ENCODE measurements around the gene JADE2.
"Not testable (repeated sequence)": the region's sequence is repeated elsewhere in the genome, so short reads cannot be mapped to it uniquely, and the experiment has no call there.

Gene JADE2

DNA sequence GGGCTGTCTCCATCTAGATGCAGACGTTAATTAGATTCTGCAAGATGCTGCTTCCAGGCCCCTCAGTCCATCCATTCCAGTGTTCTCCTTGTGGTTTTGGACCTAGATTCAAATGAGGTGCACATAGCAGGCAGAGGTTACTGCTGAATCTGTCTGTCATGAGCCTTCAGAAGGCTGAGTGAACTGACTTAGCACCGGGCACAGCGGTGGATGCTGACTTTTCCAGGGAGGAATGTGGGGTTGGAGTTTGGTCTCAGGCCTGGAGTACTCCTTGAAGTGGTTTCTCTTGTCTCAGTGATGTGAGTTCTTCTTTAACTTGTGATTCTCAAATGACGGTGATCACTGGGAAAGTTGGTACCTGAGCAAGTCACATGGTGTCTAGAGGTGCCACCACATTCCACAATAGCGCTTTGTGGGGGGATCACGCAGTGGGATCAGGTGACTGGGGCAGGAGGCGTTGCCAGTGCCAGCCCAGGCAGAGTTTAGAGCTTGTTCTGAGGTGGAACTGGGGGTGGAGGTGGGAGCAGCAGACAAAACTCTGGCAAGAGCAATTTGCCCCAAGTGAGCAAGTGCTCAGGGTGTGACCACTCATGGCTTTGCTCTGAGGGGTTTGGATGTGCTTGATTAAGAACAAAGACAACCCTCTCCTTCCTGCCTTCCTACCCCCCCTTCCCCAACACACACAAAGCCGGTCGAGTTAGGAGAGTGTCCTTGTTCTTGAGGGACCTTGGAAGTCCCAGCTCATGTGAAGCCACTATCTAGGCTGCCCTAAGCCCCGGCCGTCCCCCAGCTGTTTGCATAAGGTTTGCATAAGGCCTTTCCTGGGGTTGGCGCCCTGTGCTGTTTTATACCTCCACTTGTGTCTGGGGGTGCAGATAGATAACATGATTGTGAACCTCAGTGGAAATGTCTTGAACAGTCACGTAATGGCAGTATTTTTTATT, 25.1 kb downstream of the JADE2 start:
- DNase-seq (ENCODE audit: low read depth in 2 of 2, low spot score in 1 of 2), result no peak

DNA sequence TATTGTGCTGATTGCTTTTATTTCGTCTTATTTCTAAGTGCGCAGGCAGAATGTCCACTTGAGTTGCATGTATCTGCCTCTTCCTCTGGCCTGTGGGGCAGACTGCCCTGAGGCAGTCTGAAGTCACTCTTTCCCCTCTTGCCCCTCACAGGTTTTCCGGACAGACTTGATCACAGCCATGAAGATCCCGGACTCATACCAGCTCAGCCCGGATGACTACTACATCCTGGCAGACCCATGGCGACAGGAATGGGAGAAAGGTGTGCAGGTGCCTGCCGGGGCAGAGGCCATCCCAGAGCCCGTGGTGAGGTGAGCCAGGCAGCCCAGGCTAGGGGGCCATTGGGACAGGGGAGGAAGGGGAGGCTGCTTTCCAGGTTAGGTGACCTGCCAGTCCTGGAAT, 26.4 kb downstream of the JADE2 start:
- DNase-seq (ENCODE audit: low read depth in 2 of 2, low spot score in 1 of 2), result no peak

DNA sequence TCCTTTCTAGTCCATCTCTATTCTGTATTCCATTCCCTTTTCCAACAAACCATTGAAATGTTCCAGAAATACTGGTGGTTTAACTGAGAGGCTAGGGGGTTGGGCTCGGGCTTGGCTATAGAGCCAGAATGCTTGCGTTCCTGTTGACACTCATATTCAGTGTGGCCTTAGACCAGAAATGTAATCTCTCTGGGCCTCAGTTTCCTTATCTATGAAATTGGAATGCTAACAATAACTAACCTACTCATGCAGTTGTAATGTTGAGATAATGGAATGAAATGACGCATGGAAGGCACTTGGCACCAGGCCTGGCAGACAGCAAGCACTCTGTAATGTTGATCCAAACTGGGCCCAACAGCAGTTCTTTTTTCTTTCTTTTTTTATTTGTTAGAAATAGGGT, 26.8 kb downstream of the JADE2 start:
- DNase-seq (ENCODE audit: low read depth in 2 of 2, low spot score in 1 of 2), result no peak

DNA sequence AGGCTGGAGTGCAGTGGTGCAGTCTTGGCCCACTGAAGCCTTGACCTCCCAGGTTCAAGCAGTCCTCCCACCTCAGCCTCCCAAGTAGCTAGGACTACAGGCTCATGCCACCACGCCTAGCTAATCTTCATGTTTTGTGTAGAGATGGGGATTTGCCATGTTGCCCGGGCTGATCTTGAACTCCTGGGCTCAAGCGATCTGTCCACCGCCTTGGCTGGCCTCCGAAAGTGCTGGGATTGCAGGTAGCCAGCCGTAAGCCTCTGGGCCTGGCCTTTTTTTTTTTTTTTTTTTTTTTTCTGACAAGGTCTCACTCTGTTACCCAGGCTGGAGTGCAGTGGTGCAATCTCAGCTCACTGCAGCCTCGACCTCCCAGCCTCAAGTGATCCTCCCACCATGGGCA, 27.2 kb downstream of the JADE2 start:
- DNase-seq (ENCODE audit: low read depth in 2 of 2, low spot score in 1 of 2), result not testable (repeated sequence)

DNA sequence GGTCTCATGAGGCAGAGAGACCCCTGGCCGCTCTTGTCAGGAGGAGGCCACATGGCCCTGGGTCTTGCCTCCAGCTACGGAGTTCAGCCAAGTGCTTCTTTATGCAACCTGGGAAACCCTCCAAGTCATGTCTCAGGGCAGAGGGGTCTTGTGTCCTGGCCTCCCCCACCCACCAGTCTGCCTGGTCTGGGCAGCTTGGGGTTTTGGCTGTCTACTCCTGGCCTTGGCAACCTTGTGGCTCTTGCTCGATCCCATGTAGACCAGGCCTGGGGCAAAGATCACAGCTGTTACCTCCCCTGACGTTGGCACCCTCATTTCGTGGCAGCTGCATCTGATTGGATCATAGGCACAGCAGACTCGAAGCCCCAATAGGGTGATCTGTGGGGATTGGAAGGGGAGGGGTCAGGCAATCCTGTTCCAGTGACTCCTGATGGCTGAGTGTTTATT, 28.4 kb downstream of the JADE2 start:
- no peak for DNase-seq (ENCODE audit: low read depth in 2 of 2, low spot score in 1 of 2)

DNA sequence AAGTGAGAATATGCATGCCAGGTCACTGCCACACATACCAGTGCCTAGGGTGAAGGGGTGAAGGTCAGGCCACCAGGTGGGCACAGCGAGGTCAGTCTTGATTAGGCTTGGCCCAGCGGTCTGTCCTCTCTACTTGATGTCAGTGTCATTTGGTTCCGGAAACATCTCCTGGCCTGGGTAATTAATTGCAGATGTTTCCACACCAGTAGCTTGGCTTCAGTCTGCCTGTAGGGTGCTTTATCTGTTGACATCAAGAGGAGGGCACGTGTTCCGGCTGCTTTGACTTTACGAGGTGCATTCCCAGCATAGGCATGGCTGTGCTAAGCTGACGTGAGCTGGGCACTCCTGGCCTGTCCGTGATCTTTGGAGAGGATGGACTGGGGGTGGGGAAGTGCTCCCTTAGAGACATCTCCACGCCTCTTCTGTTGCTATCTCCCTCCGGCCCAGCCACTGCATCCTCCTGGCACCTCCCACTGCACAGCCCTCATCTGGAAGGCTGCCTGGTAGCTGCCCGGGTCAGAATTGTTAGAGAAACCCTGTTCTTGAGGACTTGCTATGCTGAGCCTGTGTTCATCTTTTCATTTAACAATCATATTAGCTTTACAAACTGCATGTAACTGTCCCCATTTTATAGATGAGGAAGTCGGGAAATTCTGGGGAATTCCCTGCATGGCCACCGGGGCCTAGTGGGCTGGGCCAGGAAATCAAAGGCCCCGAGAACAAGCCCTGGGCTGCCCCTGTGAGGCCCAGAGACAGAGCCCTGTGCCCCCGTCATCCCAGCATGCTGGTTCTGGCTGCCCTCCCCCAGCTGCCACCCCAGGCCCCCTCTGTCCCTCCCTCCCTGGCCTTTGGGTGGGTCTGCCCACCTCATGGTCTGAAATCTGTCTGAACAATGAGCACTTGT, 29.1 kb downstream of the JADE2 start:
- no peak for DNase-seq (ENCODE audit: low read depth in 2 of 2, low spot score in 1 of 2)

DNA sequence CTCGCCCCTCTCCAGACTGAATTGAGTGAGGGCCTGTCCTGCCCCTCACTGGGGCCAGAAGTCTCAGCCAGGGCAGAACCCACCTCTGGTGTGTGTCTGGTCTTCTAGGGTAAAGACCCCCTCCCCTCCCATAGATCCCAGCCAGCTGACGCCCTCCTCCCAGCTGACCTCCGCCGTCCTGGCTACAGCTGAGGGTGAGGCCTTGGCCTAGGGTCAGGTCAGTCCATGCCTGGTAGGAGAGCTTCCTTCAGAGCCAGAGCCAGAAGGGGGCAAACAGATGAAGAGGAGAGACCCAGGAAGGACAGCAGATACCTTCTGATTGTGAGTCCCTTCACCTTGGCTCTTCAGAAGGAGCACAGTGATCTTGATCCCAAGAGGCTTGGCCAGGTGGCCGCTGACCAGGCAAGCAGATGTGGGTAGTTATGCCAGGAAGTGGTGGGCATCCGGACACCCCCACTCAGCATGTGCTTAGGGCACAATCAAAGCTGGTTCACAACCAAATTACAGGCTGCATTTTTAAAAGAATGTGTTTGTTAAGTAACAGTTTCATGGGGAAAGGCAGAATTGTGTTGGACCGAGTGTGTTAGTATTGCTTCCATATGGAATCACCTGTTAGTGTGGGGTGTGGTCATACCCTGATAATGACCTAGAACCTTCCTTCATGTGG, 29.9 kb downstream of the JADE2 start:
- DNase-seq (ENCODE audit: low read depth in 2 of 2, low spot score in 1 of 2), result no peak

DNA sequence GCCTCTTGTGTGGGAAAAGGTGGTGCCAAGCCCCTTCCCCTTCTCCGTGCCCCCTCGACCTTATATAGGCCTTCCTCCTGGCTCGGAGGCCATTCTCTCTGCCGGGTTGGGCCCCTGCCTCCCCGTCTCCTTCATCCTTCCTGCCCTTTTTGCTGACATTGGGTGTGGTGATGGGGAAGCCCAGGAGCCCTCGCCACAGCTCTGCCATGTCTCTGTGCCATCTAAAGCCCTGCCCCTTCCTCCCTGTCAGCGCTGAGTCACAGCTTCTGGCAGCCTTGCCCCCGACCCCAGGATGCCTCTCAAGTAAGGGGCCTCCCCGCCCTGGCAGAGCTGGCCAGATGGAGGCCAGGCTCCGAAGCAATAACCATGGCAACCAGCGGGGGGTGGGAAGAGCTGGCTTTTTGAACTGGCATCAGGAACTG, 30.4 kb downstream of the JADE2 start:
- DNase-seq (ENCODE audit: low read depth in 2 of 2, low spot score in 1 of 2), result peak; percentile 41 to 61

DNA sequence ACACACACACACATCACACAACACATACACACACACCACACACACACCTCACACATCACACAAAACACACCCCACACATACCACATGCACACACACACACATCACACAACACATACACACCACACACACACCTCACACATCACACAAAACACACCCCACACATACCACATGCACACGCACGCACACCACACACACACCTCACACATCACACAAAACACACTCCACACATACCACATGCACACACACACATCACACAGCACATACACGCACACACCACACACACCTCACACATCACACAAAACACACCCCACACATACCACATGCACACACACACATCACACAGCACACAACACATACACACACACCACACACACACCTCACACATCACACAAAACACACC, 31.1 kb downstream of the JADE2 start:
- not testable (repeated sequence) for DNase-seq (ENCODE audit: low read depth in 2 of 2, low spot score in 1 of 2)

DNA sequence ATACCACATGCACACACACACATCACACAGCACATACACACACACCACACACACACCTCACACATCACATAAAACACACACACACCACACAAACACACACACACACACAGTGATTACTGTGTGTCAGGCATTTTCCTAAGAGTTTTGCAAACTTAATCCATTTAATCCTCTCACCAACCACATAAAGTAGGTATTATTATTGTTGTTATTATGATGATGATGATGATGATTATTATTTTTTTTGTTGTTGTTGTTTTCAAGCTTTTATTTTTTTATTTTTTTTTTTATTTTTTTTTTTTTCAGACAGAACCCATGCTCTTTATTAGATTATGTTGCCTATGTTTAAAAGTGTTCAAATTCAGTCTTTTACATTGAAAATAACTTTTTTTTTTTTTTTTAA, 31.5 kb downstream of the JADE2 start:
- DNase-seq (ENCODE audit: low read depth in 2 of 2, low spot score in 1 of 2), result no peak

DNA sequence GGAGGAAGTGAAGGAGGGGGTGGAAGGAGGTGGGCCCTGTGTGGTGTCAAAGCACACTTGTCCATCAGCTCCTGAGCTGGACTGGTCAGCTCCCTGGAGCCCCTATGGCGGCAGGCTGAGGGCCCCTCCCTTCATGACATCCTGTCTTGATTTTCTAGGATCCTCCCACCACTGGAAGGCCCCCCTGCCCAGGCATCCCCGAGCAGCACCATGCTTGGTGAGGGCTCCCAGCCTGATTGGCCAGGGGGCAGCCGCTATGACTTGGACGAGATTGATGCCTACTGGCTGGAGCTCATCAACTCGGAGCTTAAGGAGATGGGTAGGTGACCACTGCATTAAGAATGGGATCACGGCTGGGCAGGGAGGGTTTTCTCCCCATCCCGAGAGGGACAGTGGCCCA, 34.2 kb downstream of the JADE2 start:
- DNase-seq (ENCODE audit: low read depth in 2 of 2, low spot score in 1 of 2), result no peak

DNA sequence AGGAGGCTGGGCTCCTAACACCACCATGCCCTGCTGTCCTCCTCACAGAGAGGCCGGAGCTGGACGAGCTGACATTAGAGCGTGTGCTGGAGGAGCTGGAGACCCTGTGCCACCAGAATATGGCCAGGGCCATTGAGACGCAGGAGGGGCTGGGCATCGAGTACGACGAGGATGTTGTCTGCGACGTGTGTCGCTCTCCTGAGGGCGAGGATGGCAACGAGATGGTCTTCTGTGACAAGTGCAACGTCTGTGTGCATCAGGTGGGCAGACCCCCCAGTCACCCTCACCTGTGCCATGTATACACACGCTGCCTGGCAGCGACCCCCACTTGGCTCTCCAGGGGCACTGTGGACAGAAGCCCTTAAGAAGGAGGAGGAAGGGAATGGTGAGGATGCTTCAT, 35.2 kb downstream of the JADE2 start:
- DNase-seq (ENCODE audit: low read depth in 2 of 2, low spot score in 1 of 2), result no peak

DNA sequence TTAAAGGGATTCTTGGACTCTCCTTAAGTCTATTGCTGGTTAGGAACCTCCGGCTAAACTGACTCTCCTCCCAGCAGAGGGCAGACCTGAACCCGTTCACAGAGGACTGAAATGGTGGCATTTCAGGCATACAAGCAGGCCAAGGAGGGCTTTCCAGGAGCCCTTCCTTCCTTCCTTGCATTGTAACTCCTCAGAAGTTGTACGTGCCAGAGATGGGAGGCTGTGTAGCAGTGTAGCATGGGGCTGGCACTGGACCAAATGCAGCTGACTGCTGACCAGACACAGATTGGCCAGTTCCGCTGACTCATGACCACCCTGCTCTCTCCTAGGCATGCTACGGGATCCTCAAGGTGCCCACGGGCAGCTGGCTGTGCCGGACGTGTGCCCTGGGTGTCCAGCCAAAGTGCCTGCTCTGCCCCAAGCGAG, 36.4 kb downstream of the JADE2 start:
- no peak for DNase-seq (ENCODE audit: low read depth in 2 of 2, low spot score in 1 of 2)

DNA sequence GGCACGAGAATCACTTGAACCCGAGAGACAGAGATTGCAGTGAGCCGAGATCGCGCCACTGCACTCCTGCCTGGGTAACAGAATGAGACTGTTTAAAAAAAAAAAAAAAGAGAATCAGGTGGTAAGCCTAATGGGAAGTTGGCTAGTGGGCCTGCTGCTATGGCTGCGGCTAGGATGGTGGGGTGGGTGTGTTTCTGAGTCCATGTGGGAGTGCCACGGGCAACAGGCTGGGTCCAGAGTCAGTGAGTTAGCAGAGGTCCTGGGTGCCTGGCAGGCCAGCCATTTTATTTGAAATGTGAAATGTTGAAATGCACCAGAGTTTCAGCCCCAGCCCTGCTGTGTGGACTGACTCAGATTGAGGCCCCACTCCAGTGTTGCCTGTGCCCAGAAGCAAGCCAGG, 37.8 kb downstream of the JADE2 start:
- DNase-seq (ENCODE audit: low read depth in 2 of 2, low spot score in 1 of 2), result no peak

DNA sequence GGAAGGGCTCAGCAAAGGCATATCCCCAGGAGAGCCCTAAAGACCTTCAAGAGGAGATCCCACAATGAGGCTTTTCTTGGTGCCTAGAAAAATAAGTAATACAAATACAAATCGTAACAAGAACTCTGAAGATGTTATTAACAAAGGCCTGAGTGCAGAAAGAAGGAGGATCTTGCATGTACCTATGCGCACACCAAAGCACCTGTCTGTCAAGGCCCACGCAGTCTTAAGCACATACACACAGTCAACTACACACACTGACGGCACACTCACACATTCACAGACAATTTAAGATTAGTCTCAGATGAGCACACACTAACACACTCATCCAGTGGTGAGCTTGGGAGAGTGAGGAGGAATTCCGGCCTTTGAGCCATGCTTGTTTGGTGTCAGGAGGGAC, 38.5 kb downstream of the JADE2 start:
- DNase-seq (ENCODE audit: low read depth in 2 of 2, low spot score in 1 of 2), result no peak

DNA sequence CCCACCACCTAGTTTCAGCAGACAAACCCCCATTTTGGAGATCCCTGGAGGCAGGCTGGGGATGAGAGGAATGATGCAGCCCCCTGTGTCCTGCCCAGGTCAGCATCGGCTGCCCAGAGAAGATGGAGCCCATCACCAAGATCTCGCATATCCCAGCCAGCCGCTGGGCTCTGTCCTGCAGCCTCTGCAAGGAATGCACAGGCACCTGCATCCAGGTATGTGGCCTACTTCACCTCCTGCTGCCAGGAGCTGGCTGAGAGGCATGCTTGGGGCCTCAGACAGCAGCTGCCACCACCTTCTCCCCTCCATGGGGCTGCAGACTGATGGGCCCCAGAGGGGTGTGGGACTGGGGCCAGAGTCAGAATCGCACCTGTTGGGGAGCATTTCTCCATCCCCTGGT, 38.9 kb downstream of the JADE2 start:
- DNase-seq (ENCODE audit: low read depth in 2 of 2, low spot score in 1 of 2), result no peak

DNA sequence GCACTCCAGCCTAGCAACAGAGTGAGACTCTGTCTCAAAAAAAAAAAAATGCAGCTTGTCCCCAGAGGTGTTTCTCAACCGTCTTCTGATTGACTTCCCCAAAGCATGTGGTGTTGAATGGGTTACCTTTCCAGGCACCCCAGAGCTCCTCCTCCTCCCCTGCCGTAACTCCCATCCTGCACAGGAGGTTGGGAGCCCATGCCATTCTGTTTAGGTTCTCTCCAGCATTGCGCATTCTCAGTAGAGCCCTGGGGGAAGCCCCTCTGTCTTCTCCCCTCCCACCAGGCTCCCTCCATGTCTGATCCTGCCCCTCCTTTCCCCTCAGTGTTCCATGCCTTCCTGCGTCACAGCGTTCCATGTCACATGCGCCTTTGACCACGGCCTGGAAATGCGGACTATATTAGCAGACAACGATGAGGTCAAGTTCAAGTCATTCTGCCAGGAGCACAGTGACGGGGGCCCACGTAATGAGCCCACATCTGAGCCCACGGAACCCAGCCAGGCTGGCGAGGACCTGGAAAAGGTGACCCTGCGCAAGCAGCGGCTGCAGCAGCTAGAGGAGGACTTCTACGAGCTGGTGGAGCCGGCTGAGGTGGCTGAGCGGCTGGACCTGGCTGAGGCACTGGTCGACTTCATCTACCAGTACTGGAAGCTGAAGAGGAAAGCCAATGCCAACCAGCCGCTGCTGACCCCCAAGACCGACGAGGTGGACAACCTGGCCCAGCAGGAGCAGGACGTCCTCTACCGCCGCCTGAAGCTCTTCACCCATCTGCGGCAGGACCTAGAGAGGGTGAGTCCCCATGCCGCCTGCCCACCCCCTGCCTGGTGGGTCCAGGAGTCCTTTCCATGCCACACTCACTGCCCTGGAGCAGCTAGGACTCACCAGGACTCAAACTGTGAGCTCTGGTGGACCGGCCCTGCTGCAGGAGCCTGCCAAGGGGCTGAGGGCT, 40.6 kb downstream of the JADE2 start:
- no peak for DNase-seq (ENCODE audit: low read depth in 2 of 2, low spot score in 1 of 2)

DNA sequence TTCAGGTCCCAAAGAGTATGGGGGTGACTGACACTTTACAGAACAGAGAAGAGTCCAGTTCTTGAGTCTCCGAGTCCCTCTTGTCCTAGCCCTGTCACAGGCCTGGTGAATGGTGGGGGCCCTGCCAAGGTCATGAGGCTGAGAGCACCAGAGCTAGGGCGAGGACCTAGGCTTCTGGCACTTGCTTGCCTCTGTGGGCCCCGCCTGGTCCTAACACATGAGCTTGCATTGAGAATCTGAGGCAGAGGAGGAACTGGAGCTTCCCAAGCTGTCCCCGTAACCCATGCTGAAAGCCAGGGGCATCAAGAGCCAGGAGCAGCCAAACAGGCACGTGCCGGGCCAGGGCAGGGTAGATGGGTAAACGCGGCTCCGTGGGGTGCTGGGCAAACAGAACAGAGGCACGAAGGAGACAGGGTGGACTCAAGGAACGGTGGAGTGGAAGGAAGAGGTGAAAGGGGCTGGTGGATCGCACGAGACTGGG, 41.3 kb downstream of the JADE2 start:
- DNase-seq (ENCODE audit: low read depth in 2 of 2, low spot score in 1 of 2), result no peak

DNA sequence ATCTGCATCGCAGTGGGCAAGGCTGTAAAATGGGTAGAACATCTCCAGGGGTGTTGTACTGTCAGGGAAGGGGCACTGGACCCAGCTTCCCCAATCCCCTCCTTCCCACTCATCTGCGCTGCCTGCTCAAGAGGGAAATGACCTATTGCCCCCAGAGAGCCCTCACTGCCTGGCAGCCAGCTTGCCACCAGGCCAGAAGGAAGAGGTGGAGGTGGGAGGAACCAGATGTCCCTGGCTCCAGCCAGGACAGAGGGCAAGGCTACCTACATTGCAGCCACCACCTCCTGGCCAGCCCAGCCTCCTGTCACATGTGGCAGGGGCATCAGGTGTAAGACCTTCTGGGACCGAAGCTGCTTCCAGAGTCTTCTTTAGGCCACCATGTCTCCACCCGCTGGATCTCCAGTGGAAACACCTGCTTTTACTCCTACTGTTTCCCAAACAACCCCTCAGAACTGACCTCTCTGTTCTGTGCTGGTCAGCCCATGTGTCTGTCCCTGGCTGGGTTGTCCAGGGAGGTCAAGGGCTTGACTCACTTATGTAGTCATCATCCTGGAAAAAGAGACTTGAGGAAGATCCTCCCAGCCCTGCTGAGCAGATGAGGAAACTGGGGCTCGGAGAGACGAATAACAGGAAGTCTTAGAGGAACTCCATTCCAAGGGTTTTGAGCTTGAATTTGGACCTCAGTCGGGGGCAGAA, 42.3 kb downstream of the JADE2 start:
- no peak for DNase-seq (ENCODE audit: low read depth in 2 of 2, low spot score in 1 of 2)

DNA sequence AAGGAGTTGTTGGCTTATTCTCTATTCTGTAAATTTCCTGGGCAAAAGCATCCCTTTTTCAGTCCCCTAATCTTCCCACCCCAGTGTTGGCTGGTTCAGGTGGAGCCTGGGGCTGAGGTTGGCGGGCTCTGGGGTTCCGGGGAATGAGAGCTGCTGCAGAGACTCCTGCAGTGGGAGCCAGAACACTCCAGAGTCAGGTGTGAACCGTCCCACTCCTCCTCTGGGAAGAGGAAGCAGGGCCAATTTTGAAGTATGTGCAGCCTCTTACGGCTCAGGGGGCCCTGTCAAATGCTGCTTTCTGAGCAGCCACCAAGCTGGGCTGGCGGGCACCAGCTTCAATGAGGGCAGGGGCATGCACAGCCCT, 42.8 kb downstream of the JADE2 start:
- no peak for DNase-seq (ENCODE audit: low read depth in 2 of 2, low spot score in 1 of 2)

Measured in stimulated activated CD8-positive, alpha-beta memory T cell treated with anti-CD3 and anti-CD28 coated beads, Interleukin-4, amount 100 ng/mL, for 1 hour (primary cell).